ENCODE results near the gene ST8SIA4.

GRCh38 chr5:100856462-100856861, 46.6 kb downstream of the ST8SIA4 start:
- TF ChIP-seq CTCF (IDR thresholded peaks at IDR 0.05 in 4 of 5, conservative IDR thresholded peaks at IDR 0.05 in 1 of 5) (no peak), POLR2A (IDR thresholded peaks at IDR 0.05) (no peak)

Measured in gastrocnemius medialis (tissue), 4 donors.